ENCODE results near the gene OBSCN.

OBSCN gene

GRCh38 chr1:228339766-228340685 lies 132.2 kb downstream of the OBSCN start:
- no peaks in the 10 kb centered on the region for H3K27me3 ChIP-seq (ENCODE audit: insufficient read depth, poor library complexity, severe bottlenecking)
- no peak for TF ChIP-seq POLR2AphosphoS5 (IDR thresholded peaks at IDR 0.05; ENCODE audit: low read depth)
- no peak for TF ChIP-seq GABPA (IDR thresholded peaks at IDR 0.05; ENCODE audit: low read depth)
- TF ChIP-seq SPI1 (IDR thresholded peaks at IDR 0.05; ENCODE audit: borderline replicate concordance, low read depth): no peak
- no peak for TF ChIP-seq CTCF (IDR thresholded peaks at IDR 0.05; ENCODE audit: insufficient read depth, low read length)
- no peak for DNase-seq (ENCODE audit: low read depth in 1 of 2, low spot score in 1 of 2)

GRCh38 chr1:228340686-228341449 lies 133.0 kb downstream of the OBSCN start:
- no peak overlapping the region for H3K4me3 ChIP-seq (replicated peaks; ENCODE audit: insufficient read depth, low read length)
- TF ChIP-seq SPI1 (IDR thresholded peaks at IDR 0.05; ENCODE audit: borderline replicate concordance, low read depth) (no peak), CTCF (IDR thresholded peaks at IDR 0.05; ENCODE audit: insufficient read depth, low read length) (no peak), POLR2AphosphoS5 (IDR thresholded peaks at IDR 0.05; ENCODE audit: low read depth) (no peak), GABPA (IDR thresholded peaks at IDR 0.05; ENCODE audit: low read depth) (no peak), REST (IDR thresholded peaks at IDR 0.05; ENCODE audit: insufficient replicate concordance, low read depth) (no peak)
- H3K27ac ChIP-seq (replicated peaks): no peak overlapping the region
- no peak for DNase-seq (ENCODE audit: low read depth in 1 of 2, low spot score in 1 of 2)
- no peaks in the 10 kb centered on the region for H3K27me3 ChIP-seq (ENCODE audit: insufficient read depth, poor library complexity, severe bottlenecking)

More at GRCh38 chr1:228339766-228340685, 132.2 kb downstream of the OBSCN start:
- no peak overlapping the region for H3K4me3 ChIP-seq (replicated peaks; ENCODE audit: insufficient read depth, low read length)
- H3K27ac ChIP-seq (replicated peaks): no peak overlapping the region

- Histone ChIP-seq H3K27me3 (ENCODE audit: insufficient read depth, poor library complexity, severe bottlenecking) (no peaks in the 10 kb centered on the region), H3K4me3 (replicated peaks; ENCODE audit: insufficient read depth, low read length) (no peak overlapping the region), H3K27ac (replicated peaks) (no peak overlapping the region)
- TF ChIP-seq POLR2AphosphoS5 (IDR thresholded peaks at IDR 0.05; ENCODE audit: low read depth): no peak
- no peak for DNase-seq (ENCODE audit: low read depth in 1 of 2, low spot score in 1 of 2)
Observed at GRCh38 chr1:228341450-228341813, 133.6 kb downstream of the OBSCN start.

- DNase-seq (ENCODE audit: low read depth in 1 of 2, low spot score in 1 of 2): no peak
Observed at GRCh38 chr1:228341814-228342626, 134.2 kb downstream of the OBSCN start.

More at GRCh38 chr1:228341814-228342626, 134.2 kb downstream of the OBSCN start:
- H3K27me3 ChIP-seq (ENCODE audit: insufficient read depth, poor library complexity, severe bottlenecking): no peaks in the 10 kb centered on the region
- no peak for TF ChIP-seq SPI1 (IDR thresholded peaks at IDR 0.05; ENCODE audit: borderline replicate concordance, low read depth)
- TF ChIP-seq REST (IDR thresholded peaks at IDR 0.05; ENCODE audit: insufficient replicate concordance, low read depth): no peak
- TF ChIP-seq CTCF (IDR thresholded peaks at IDR 0.05; ENCODE audit: insufficient read depth, low read length): no peak
- TF ChIP-seq POLR2AphosphoS5 (IDR thresholded peaks at IDR 0.05; ENCODE audit: low read depth): no peak
- no peak for TF ChIP-seq GABPA (IDR thresholded peaks at IDR 0.05; ENCODE audit: low read depth)
- no peak overlapping the region for H3K27ac ChIP-seq (replicated peaks)
- no peak overlapping the region for H3K4me3 ChIP-seq (replicated peaks; ENCODE audit: insufficient read depth, low read length)

All from HL-60 (cell line).